22Rv1 (cell line): ENCODE data around the gene IFNA8.
"Not testable (repeated sequence)": the region's sequence is repeated elsewhere in the genome, so short reads cannot be mapped to it uniquely, and the experiment has no call there.

Experiments
- H3K27ac ChIP-seq: fragments of 450-650 bp; 2 replicates; pipeline ENCODE4 v1.5.1; 2017
- CTCF ChIP-seq: fragments of 450-650 bp; IDR thresholded peaks from 2 replicates; pipeline ENCODE4 v1.5.1; 2017; ENCODE audit warnings: mild to moderate bottlenecking
- ZFX ChIP-seq: fragments of 450-650 bp; IDR thresholded peaks from 2 replicates; pipeline ENCODE4 v1.6.1; 2017; ENCODE audit warnings: antibody characterized with exemption, borderline replicate concordance

Gene IFNA8

GRCh38 chr9:21432672-21433425, 23.9 kb downstream of the IFNA8 start:
- H3K27ac ChIP-seq: no peak overlapping the region
- no peak for TF ChIP-seq ZFX
- no peak for TF ChIP-seq CTCF

GRCh38 chr9:21434202-21435014, 25.5 kb downstream of the IFNA8 start:
- no peak overlapping the region for H3K27ac ChIP-seq

GRCh38 chr9:21435015-21435383, 26.1 kb downstream of the IFNA8 start:
- not testable (repeated sequence) for H3K27ac ChIP-seq

More at GRCh38 chr9:21434202-21435014, 25.5 kb downstream of the IFNA8 start:
- peak; percentile 83 for TF ChIP-seq CTCF
- TF ChIP-seq ZFX: no peak

- no peak within 1 kb of the TSS for H3K27ac ChIP-seq
- no peak for TF ChIP-seq CTCF
- TF ChIP-seq ZFX: no peak
Observed at GRCh38 chr9:21440139-21440538, 31.2 kb downstream of the IFNA8 start, which contains the start of gene IFNA1. Gene IFNA1, plus strand, starts transcription at chr9:21440439. Its CDS starts 69 bp downstream, at chr9:21440508.

- TF ChIP-seq CTCF (no peak), ZFX (no peak)
- no peak overlapping the region for H3K27ac ChIP-seq
Observed at GRCh38 chr9:21443849-21444625, 35.1 kb downstream of the IFNA8 start.

- H3K27ac ChIP-seq: not testable (repeated sequence)
Observed at GRCh38 chr9:21449312-21449711, 40.4 kb downstream of the IFNA8 start.

GRCh38 chr9:21450733-21451394, 41.9 kb downstream of the IFNA8 start:
- no peak overlapping the region for H3K27ac ChIP-seq
- no peak for TF ChIP-seq CTCF
- TF ChIP-seq ZFX: no peak
